Smooth muscle cell (in vitro differentiated cells): ENCODE measurements around the gene PBX2. TPM values are rescaled to one million over a fixed set of nuclear protein-coding genes. Genes with fewer than 3 reads are reported as not detected.
"Not testable (repeated sequence)": the region's sequence is repeated elsewhere in the genome, so short reads cannot be mapped to it uniquely, and the experiment has no call there.

ENCODE experiments used
- DNase-seq: peaks from one replicate; lab custom pipeline; 2025; ENCODE audit not compliant: unreplicated experiment; lab: John Stamatoyannopoulos, UW
- H2AFZ ChIP-seq: fragments of 200-600 bp; sonication (generic); 2 replicates; pipeline ENCODE4 v1.6.0; 2016; ENCODE audit warnings: antibody characterized with exemption, low read depth, mild to moderate bottlenecking
- H3F3A ChIP-seq: fragments of 200-600 bp; sonication (generic); 2 replicates; pipeline ENCODE4 v1.6.0; 2017; ENCODE audit warnings: antibody characterized with exemption, low read depth
- H3K27ac ChIP-seq: fragments of 200-600 bp; sonication (generic); 2 replicates; pipeline ENCODE4 v1.5.1; 2016; ENCODE audit warnings: low read depth, mild to moderate bottlenecking
- H3K27me3 ChIP-seq: fragments of 200-600 bp; sonication (generic); 2 replicates; pipeline ENCODE4 v1.6.1; 2016; ENCODE audit warnings: low read depth, mild to moderate bottlenecking
- H3K36me3 ChIP-seq: fragments of 200-600 bp; sonication (generic); 2 replicates; pipeline ENCODE4 v1.5.1; 2016; ENCODE audit warnings: low read depth
- H3K4me1 ChIP-seq: fragments of 200-600 bp; sonication (generic); 2 replicates; pipeline ENCODE4 v1.5.1; 2016; ENCODE audit warnings: low read depth
- H3K4me2 ChIP-seq: fragments of 200-600 bp; sonication (generic); 2 replicates; pipeline ENCODE4 v1.6.0; 2016; ENCODE audit warnings: mild to moderate bottlenecking
- H3K4me3 ChIP-seq: fragments of 200-600 bp; sonication (generic); 2 replicates; pipeline ENCODE4 v1.5.1; 2016; ENCODE audit warnings: mild to moderate bottlenecking
- H3K79me2 ChIP-seq: fragments of 200-600 bp; sonication (generic); 2 replicates; pipeline ENCODE4 v1.6.0; 2016; ENCODE audit warnings: low read depth, mild to moderate bottlenecking
- H3K9ac ChIP-seq: fragments of 200-600 bp; sonication (generic); 2 replicates; pipeline ENCODE4 v1.6.0; 2016; ENCODE audit warnings: low read depth
- H3K9me3 ChIP-seq: fragments of 200-600 bp; sonication (generic); replicated peaks from 2 replicates; pipeline ENCODE4 v1.5.1; 2016; ENCODE audit warnings: low read depth
- H4K20me1 ChIP-seq: fragments of 200-600 bp; sonication (generic); 2 replicates; pipeline ENCODE4 v1.6.0; 2016; ENCODE audit warnings: low read depth
- CTCF ChIP-seq: fragments of 200-600 bp; sonication (generic); IDR thresholded peaks from 2 replicates; pipeline ENCODE4 v1.5.1; 2017; ENCODE audit warnings: borderline replicate concordance, mild to moderate bottlenecking, antibody characterized with exemption; ENCODE audit not compliant: insufficient read depth, poor library complexity, severe bottlenecking
- WGBS: methylation state at CpG from one replicate; pipeline ENCODE4 v1.1.7; 2016; ENCODE audit warnings: low lambda C conversion rate; 5-methylcytosine and 5-hydroxymethylcytosine counted together
- polyA plus RNA-seq: library from polyadenylated mRNA; unstranded; fragments of >200 nt; fragmentation: Nextera tagmentation; extraction: Ambion mirVana; gene quantifications from 2 replicates; pipeline ENCODE4 v1.2.1, GENCODE V29; 2016
- total RNA-seq: library from RNA; depleted of rRNA; stranded (reverse); fragments of >200 nt; gene quantifications from 2 replicates; pipeline ENCODE4 v1.2.3, GENCODE V29; 2014

PBX2 gene
- total and polyA plus RNA-seq, 2 experiments from 2014 or later: 14.0 to 43.6 TPM

GRCh38 chr6:32189069-32189741 is 797 bp downstream of the PBX2 start:
- Histone ChIP-seq H3K4me1 (peaks cover 38% of the 10 kb centered on the region), H3K9ac (peak overlapping the region; percentile 92), H3K27ac (peak overlapping the region; percentile 96), H2AFZ (no peak overlapping the region), H3K36me3 (no peaks in the 10 kb centered on the region), H3K4me3 (peak overlapping the region; percentile 86), H4K20me1 (no peaks in the 10 kb centered on the region), H3K79me2 (peaks cover 17% of the 10 kb centered on the region), H3K9me3 (no peaks in the 10 kb centered on the region), H3F3A (peaks cover 27% of the 10 kb centered on the region), H3K4me2 (peak overlapping the region; percentile 96), H3K27me3 (no peaks in the 10 kb centered on the region)
- no peak for DNase-seq
- TF ChIP-seq CTCF: no peak
- 15% methylated on average over 9 of the region's 10 CpGs for WGBS

DNA sequence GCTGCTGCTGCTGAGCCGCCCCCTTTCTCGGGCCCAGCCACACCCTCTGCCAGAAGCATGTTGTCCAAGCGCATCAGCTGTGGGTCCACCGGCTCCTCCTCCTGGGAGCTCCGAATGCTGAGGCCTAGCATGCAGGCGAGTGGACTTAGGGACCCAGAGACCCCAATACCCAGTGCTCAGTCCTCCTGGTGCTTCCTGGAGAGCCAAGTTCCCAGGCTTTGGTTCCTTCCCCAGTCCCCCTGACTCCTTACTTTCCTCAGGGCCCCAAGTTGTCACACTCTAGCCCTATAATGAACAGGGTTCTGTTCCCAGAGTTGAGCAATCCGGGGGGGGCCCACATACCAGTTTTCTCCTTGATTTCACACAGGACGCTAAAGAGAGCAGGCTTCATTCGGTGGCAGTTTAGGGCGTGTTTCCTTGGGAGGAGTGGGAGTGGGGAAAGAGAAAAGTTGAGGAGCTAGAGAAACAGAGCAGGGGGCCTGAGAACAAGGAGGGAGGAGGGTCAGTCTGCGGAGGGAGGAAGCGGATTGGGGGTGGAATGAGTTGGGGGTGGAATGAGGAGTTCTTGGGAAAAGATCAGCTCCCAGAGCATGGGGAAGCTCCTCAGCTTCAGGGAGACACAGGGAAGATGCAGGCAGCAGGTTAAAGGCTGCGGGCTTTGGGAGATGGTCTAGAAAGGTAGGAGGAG is 1.5 kb downstream of the PBX2 start:
- peak overlapping the region; percentile 92 for H3K9ac ChIP-seq
- H3F3A ChIP-seq: peaks cover 20% of the 10 kb centered on the region
- no peaks in the 10 kb centered on the region for H4K20me1 ChIP-seq
- H3K9me3 ChIP-seq: no peaks in the 10 kb centered on the region
- H3K27ac ChIP-seq: peak overlapping the region; percentile 96
- no peaks in the 10 kb centered on the region for H3K27me3 ChIP-seq
- TF ChIP-seq CTCF: no peak
- no peaks in the 10 kb centered on the region for H3K36me3 ChIP-seq
- H3K4me1 ChIP-seq: peaks cover 38% of the 10 kb centered on the region
- no peak overlapping the region for H2AFZ ChIP-seq
- WGBS: 29% methylated on average over 12 of the region's 13 CpGs
- H3K79me2 ChIP-seq: peaks cover 17% of the 10 kb centered on the region
- DNase-seq: no peak
- peak overlapping the region; percentile 96 for H3K4me2 ChIP-seq
- H3K4me3 ChIP-seq: peak overlapping the region; percentile 86

DNA sequence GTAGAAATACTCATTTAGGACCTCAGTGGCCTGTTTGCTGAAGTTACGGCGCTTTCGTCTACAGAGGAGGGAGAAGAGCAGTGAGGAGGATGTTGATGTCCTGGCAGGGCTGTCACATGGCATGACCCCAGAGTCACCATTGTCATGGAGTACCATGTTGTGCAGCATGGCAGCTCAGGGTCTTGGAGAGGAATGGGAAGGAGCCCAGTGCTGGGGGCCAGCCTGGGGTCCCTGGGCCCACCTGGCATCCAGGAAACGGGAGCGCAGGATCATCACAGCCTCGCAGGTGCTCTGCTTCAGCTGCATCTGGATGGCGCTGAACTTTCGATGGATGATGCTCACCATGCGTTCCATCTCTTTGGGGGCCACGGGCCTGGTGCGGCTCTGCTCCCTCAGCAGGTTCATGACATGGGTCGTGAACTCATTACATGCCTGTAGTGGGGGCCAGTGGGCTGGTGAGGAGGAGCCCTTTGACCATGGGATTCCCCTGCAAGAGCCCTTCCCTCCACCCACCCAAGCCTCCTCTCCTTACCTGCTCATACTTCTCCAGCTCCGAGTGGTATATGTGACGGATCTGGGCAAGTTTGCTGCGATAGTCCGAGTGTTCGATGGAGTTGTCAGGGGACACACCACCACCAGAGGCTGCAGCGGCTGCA is 2.1 kb downstream of the PBX2 start:
- not testable (repeated sequence) for H3K9me3 ChIP-seq, H3K27me3 ChIP-seq, DNase-seq, H3K36me3 ChIP-seq, H4K20me1 ChIP-seq, H2AFZ ChIP-seq
- Histone ChIP-seq H3K4me1 (peaks cover 37% of the 10 kb centered on the region), H3K27ac (peak overlapping the region; percentile 96), H3K4me2 (peak overlapping the region; percentile 96), H3F3A (peaks cover 19% of the 10 kb centered on the region), H3K9ac (peak overlapping the region; percentile 92), H3K79me2 (peaks cover 17% of the 10 kb centered on the region), H3K4me3 (peak overlapping the region; percentile 86)
- WGBS: 90% methylated on average over 18 of the region's 18 CpGs

GRCh38 chr6:32187009-32187709 is 2.8 kb downstream of the PBX2 start:
- Histone ChIP-seq H3K9ac (no peak overlapping the region), H4K20me1 (no peaks in the 10 kb centered on the region), H3K4me3 (no peak overlapping the region), H3K36me3 (no peaks in the 10 kb centered on the region), H3K27me3 (no peaks in the 10 kb centered on the region), H3K9me3 (no peaks in the 10 kb centered on the region), H3K4me1 (peaks cover 30% of the 10 kb centered on the region), H3K27ac (peak overlapping the region; percentile 82), H3F3A (peaks cover 19% of the 10 kb centered on the region), H3K4me2 (no peak overlapping the region), H2AFZ (no peak overlapping the region), H3K79me2 (peaks cover 17% of the 10 kb centered on the region)
- WGBS: 93% methylated on average over 12 of the region's 12 CpGs
- no peak for DNase-seq
- no peak for TF ChIP-seq CTCF

DNA sequence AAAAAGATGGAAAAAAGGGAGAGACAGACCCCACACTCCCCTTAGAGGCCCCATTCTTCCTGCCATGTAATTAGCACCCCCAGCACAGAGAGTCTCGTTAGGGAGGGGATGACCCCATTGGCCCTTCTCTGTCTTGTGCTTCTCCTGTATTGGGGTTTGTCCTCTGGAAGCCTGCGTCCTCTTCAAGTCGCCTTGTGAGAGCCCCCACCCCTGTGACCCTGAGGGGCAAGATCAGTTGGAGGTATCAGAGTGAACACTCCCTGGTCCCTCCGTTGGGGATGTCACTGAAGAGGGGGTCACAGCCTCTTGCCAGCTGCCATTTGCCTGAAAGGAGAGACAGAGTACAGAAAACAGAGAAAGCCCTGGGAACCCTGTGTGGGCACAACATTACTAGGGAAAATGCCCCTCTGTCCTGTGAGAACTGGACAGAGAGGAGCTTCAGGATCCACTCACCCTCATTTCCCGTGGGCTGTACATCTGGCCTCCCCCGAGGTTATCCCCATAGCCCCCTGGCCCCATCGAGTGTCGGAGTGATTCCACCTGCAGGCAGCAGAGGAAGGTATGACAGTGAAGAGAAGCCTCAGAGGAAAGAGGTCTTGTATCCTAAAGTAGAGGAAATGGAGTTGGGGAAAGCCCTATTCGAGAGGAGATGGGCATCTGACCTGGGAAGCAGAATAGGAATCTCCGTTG is 3.7 kb downstream of the PBX2 start:
- Histone ChIP-seq H3K79me2 (peaks cover 17% of the 10 kb centered on the region), H3K4me1 (peaks cover 22% of the 10 kb centered on the region), H3F3A (peaks cover 19% of the 10 kb centered on the region), H3K27ac (peak overlapping the region; percentile 82)
- H3K36me3 ChIP-seq, H3K9ac ChIP-seq, H4K20me1 ChIP-seq, H2AFZ ChIP-seq, H3K27me3 ChIP-seq, DNase-seq, H3K4me2 ChIP-seq, H3K9me3 ChIP-seq, H3K4me3 ChIP-seq: not testable (repeated sequence)
- 92% methylated on average over 10 of the region's 10 CpGs for WGBS
